ENCODE data around the gene SLC24A1.

GRCh38 chr15:65651042-65651322, 29.2 kb downstream of the SLC24A1 start:
- no peak for TF ChIP-seq CTCF (IDR thresholded peaks at IDR 0.05)
- no peak for TF ChIP-seq POLR2A (IDR thresholded peaks at IDR 0.05)
